ENCODE results near the gene ZCCHC7. TPM values are rescaled to one million over a fixed set of nuclear protein-coding genes. Genes with fewer than 3 reads are reported as not detected.
A peak's percentile ranks its signal among the peaks of the same experiment; 100 is the strongest.

The ZCCHC7 gene
- total RNA-seq, 2 donors from 2014 or later: 21.2 to 22.7 TPM

GRCh38 chr9:37259951-37260350, 139.6 kb downstream of the ZCCHC7 start:
- H3K36me3 ChIP-seq (ENCODE audit: control insufficient read depth, insufficient read depth, low read length): no peaks in the 10 kb centered on the region
- 97 to 100% methylated on average over 1 to 3 of the region's 3 CpGs for WGBS, 2 experiments (ENCODE audit: insufficient coverage in 1 of 2, insufficient read length in 1 of 2)
- no peak for DNase-seq
- Mint-ChIP-seq H3K27me3 (ENCODE audit: insufficient read depth) (peaks cover 4% of the 10 kb centered on the region), H3K4me1 (peaks cover 6% of the 10 kb centered on the region), H3K27ac (no peak overlapping the region), H3K36me3 (ENCODE audit: low read depth) (no peaks in the 10 kb centered on the region), H3K4me3 (no peak overlapping the region), H3K9me3 (no peaks in the 10 kb centered on the region)
- H3K9me3 ChIP-seq (ENCODE audit: control insufficient read depth, low read length): no peaks in the 10 kb centered on the region
- no peak overlapping the region for H3K27ac ChIP-seq (ENCODE audit: low read depth, low read length)
- no peak overlapping the region for H3K9ac ChIP-seq (ENCODE audit: extremely low read depth, low read length, poor library complexity, severe bottlenecking)
- no peak overlapping the region for H3K4me3 ChIP-seq (ENCODE audit: low read length)
- H3K27me3 ChIP-seq (ENCODE audit: control insufficient read depth, insufficient read depth, low read length, poor library complexity, severe bottlenecking): no peaks in the 10 kb centered on the region
- H3K4me1 ChIP-seq (ENCODE audit: control insufficient read depth, insufficient read depth, low read length): no peaks in the 10 kb centered on the region
- TF ChIP-seq CTCF (conservative IDR thresholded peaks at IDR 0.05): no peak

- Mint-ChIP-seq H3K27me3 (ENCODE audit: insufficient read depth) (no peaks in the 10 kb centered on the region), H3K27ac (no peak overlapping the region), H3K36me3 (ENCODE audit: low read depth) (no peaks in the 10 kb centered on the region), H3K4me1 (peaks cover 6% of the 10 kb centered on the region), H3K4me3 (no peak overlapping the region), H3K9me3 (no peaks in the 10 kb centered on the region)
- no peaks in the 10 kb centered on the region for H3K27me3 ChIP-seq (ENCODE audit: control insufficient read depth, insufficient read depth, low read length, poor library complexity, severe bottlenecking)
- H3K27ac ChIP-seq (ENCODE audit: low read depth, low read length): no peak overlapping the region
- no peaks in the 10 kb centered on the region for H3K36me3 ChIP-seq (ENCODE audit: control insufficient read depth, insufficient read depth, low read length)
- TF ChIP-seq CTCF (conservative IDR thresholded peaks at IDR 0.05): peak; percentile 83
- no peaks in the 10 kb centered on the region for H3K9me3 ChIP-seq (ENCODE audit: control insufficient read depth, low read length)
- no peak overlapping the region for H3K9ac ChIP-seq (ENCODE audit: extremely low read depth, low read length, poor library complexity, severe bottlenecking)
- WGBS, 2 experiments (ENCODE audit: insufficient coverage in 1 of 2, insufficient read length in 1 of 2): 56 to 62% methylated on average over 2 to 4 of the region's 4 CpGs
- H3K4me1 ChIP-seq (ENCODE audit: control insufficient read depth, insufficient read depth, low read length): no peaks in the 10 kb centered on the region
- no peak overlapping the region for H3K4me3 ChIP-seq (ENCODE audit: low read length)
- peak; percentile 63 for DNase-seq
Observed at GRCh38 chr9:37262410-37262809, 142.0 kb downstream of the ZCCHC7 start.

GRCh38 chr9:37264539-37264938, 144.2 kb downstream of the ZCCHC7 start:
- no peaks in the 10 kb centered on the region for H3K9me3 Mint-ChIP-seq
- no peaks in the 10 kb centered on the region for H3K36me3 ChIP-seq (ENCODE audit: control insufficient read depth, insufficient read depth, low read length)
- no peaks in the 10 kb centered on the region for H3K9me3 ChIP-seq (ENCODE audit: control insufficient read depth, low read length)
- peaks cover 2% of the 10 kb centered on the region for H3K4me1 Mint-ChIP-seq
- no CpG with 5 or more reads among the region's 1 CpG for whole genome bisulfite sequencing, 2 experiments (ENCODE audit: insufficient coverage in 1 of 2, insufficient read length in 1 of 2)
- H3K27me3 ChIP-seq (ENCODE audit: control insufficient read depth, insufficient read depth, low read length, poor library complexity, severe bottlenecking): no peaks in the 10 kb centered on the region
- no peaks in the 10 kb centered on the region for H3K27me3 Mint-ChIP-seq (ENCODE audit: insufficient read depth)
- no peak overlapping the region for H3K4me3 Mint-ChIP-seq
- no peak overlapping the region for H3K27ac Mint-ChIP-seq
- no peaks in the 10 kb centered on the region for H3K36me3 Mint-ChIP-seq (ENCODE audit: low read depth)
- no peak overlapping the region for H3K4me3 ChIP-seq (ENCODE audit: low read length)
- H3K4me1 ChIP-seq (ENCODE audit: control insufficient read depth, insufficient read depth, low read length): no peaks in the 10 kb centered on the region
- H3K9ac ChIP-seq (ENCODE audit: extremely low read depth, low read length, poor library complexity, severe bottlenecking): no peak overlapping the region
- no peak for DNase-seq
- H3K27ac ChIP-seq (ENCODE audit: low read depth, low read length): no peak overlapping the region
- TF ChIP-seq CTCF (conservative IDR thresholded peaks at IDR 0.05): no peak

All from endodermal cell (in vitro differentiated cells).